ENCODE data around the gene MYO18B. TPM values are rescaled to one million over a fixed set of nuclear protein-coding genes. Genes with fewer than 3 reads are reported as not detected.

The MYO18B gene
- polyA plus RNA-seq, 3 donors = not detected

DNA sequence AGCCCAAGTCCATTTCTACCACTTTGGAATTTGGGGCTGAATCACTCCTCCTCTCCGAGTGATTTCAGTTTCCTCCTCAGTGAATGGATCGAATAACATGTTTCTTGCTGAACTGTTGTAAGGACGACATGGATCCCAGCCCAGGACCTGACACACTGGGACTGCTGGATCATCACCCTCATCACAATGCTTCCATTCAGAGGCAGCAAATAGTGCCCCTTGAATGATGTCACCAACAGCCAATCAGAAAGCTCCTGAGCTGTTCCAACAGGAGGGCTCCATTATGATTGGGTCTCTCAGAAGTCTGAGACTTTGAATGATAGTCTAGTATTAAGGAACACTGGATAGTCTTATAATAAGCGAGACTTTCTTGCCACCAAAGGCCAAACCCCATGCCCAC is 158.9 kb downstream of the MYO18B start:
- TF ChIP-seq, protein P1, sequence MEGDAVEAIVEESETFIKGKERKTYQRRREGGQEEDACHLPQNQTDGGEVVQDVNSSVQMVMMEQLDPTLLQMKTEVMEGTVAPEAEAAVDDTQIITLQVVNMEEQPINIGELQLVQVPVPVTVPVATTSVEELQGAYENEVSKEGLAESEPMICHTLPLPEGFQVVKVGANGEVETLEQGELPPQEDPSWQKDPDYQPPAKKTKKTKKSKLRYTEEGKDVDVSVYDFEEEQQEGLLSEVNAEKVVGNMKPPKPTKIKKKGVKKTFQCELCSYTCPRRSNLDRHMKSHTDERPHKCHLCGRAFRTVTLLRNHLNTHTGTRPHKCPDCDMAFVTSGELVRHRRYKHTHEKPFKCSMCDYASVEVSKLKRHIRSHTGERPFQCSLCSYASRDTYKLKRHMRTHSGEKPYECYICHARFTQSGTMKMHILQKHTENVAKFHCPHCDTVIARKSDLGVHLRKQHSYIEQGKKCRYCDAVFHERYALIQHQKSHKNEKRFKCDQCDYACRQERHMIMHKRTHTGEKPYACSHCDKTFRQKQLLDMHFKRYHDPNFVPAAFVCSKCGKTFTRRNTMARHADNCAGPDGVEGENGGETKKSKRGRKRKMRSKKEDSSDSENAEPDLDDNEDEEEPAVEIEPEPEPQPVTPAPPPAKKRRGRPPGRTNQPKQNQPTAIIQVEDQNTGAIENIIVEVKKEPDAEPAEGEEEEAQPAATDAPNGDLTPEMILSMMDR (IDR thresholded peaks at IDR 0.05) = no peak
- Histone ChIP-seq H3K4me3 (replicated peaks in 1 of 3; ENCODE audit: low read depth in 2 of 3, low read length in 3 of 3) (no peak overlapping the region), H4K20me1 (ENCODE audit: insufficient read depth, low read length) (no peaks in the 10 kb centered on the region), H3K4me2 (replicated peaks; ENCODE audit: extremely low read depth, low read length, poor library complexity, severe bottlenecking) (no peak overlapping the region), H2AFZ (ENCODE audit: insufficient read depth, low read depth, low read length, poor library complexity, severe bottlenecking) (no peak overlapping the region), H3K79me2 (ENCODE audit: insufficient read depth, low read length) (no peaks in the 10 kb centered on the region), H3K9me3 (replicated peaks in 1 of 2; ENCODE audit: control insufficient read depth in 1 of 2, insufficient read depth in 1 of 2, low read length in 2 of 2) (no peaks in the 10 kb centered on the region), H3K36me3 (replicated peaks in 1 of 2; ENCODE audit: control insufficient read depth in 1 of 2, insufficient read depth in 2 of 2, low read length in 2 of 2) (no peaks in the 10 kb centered on the region), H3K27me3 (ENCODE audit: control insufficient read depth in 2 of 2, insufficient read depth in 2 of 2, low read length in 2 of 2) (no peaks in the 10 kb centered on the region), H3K9ac (ENCODE audit: insufficient read depth, low read length, poor library complexity, severe bottlenecking) (no peak overlapping the region), H3K27ac (ENCODE audit: low read depth in 1 of 2, low read length in 2 of 2) (no peak overlapping the region), H3K4me1 (ENCODE audit: control insufficient read depth in 1 of 2, insufficient read depth in 2 of 2, low read length in 2 of 2) (no peaks in the 10 kb centered on the region)
- DNase-seq = no peak
- 100% methylated on average over 3 of the region's 4 CpGs for WGBS (ENCODE audit: insufficient coverage)
- Mint-ChIP-seq H3K36me3 (no peaks in the 10 kb centered on the region), H3K4me3 (no peak overlapping the region), H3K9me3 (peaks cover 0 to 2% (median 0%) of the 10 kb centered on the region in 7 donors), H3K4me1 (no peaks in the 10 kb centered on the region), H3K27ac (no peak overlapping the region), H3K27me3 (ENCODE audit: low read depth in 3 of 3) (peaks cover 2 to 8% (median 7%) of the 10 kb centered on the region in 3 donors)
- intact Hi-C loops (cut with micrococcal nuclease) = no loop called here

DNA sequence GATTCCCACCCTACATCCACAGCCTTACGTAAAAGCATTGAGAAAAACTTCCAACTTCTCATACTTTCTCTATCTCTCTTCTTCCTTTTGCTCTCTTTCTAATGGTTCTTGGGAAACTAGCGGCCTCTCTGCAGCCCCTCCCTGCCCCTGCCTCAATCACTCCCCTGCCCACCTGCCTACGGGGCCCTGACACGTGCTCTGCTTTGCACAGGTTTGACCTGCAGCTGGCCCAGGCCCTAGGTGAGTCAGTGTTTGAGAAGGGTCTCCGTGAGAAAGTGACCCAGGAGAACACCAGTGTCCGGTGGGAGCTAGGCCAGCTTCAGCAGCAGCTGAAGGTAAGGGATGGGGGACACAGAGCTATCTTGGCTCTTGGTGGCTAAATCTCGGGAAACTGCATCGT is 160.4 kb downstream of the MYO18B start:
- Histone ChIP-seq H3K27ac (ENCODE audit: low read depth in 1 of 2, low read length in 2 of 2) (no peak overlapping the region), H3K4me1 (ENCODE audit: control insufficient read depth in 1 of 2, insufficient read depth in 2 of 2, low read length in 2 of 2) (no peaks in the 10 kb centered on the region), H3K4me2 (replicated peaks; ENCODE audit: extremely low read depth, low read length, poor library complexity, severe bottlenecking) (no peak overlapping the region), H3K36me3 (replicated peaks in 1 of 2; ENCODE audit: control insufficient read depth in 1 of 2, insufficient read depth in 2 of 2, low read length in 2 of 2) (no peaks in the 10 kb centered on the region), H3K9ac (ENCODE audit: insufficient read depth, low read length, poor library complexity, severe bottlenecking) (no peak overlapping the region), H3K9me3 (replicated peaks in 1 of 2; ENCODE audit: control insufficient read depth in 1 of 2, insufficient read depth in 1 of 2, low read length in 2 of 2) (peaks cover 0 to 4% of the 10 kb centered on the region in 2 donors), H4K20me1 (ENCODE audit: insufficient read depth, low read length) (no peaks in the 10 kb centered on the region), H2AFZ (ENCODE audit: insufficient read depth, low read depth, low read length, poor library complexity, severe bottlenecking) (no peak overlapping the region), H3K4me3 (replicated peaks in 1 of 3; ENCODE audit: low read depth in 2 of 3, low read length in 3 of 3) (no peak overlapping the region), H3K79me2 (ENCODE audit: insufficient read depth, low read length) (no peaks in the 10 kb centered on the region), H3K27me3 (ENCODE audit: control insufficient read depth in 2 of 2, insufficient read depth in 2 of 2, low read length in 2 of 2) (no peaks in the 10 kb centered on the region)
- 77% methylated on average over 8 of the region's 8 CpGs for WGBS (ENCODE audit: insufficient coverage)
- H3K27me3 Mint-ChIP-seq (ENCODE audit: low read depth in 3 of 3) = peaks cover 2 to 8% (median 7%) of the 10 kb centered on the region in 3 donors
- TF ChIP-seq, protein P1 (IDR thresholded peaks at IDR 0.05) = no peak
- peaks cover 0 to 7% (median 4%) of the 10 kb centered on the region in 7 donors for H3K9me3 Mint-ChIP-seq
- no peak overlapping the region for H3K27ac Mint-ChIP-seq
- H3K4me1 Mint-ChIP-seq = no peaks in the 10 kb centered on the region
- H3K36me3 Mint-ChIP-seq = no peaks in the 10 kb centered on the region
- intact Hi-C loops (cut with micrococcal nuclease) = no loop called here
- DNase-seq = no peak
- no peak overlapping the region for H3K4me3 Mint-ChIP-seq
